Esophagus muscularis mucosa (tissue), 3 donors: Measurements from ENCODE around the gene FAIM.

Source experiments
- POLR2A ChIP-seq: fragments of 450-650 bp; IDR thresholded peaks from one replicate; pipeline ENCODE4 v1.6.1; 2017; ENCODE audit warnings: antibody characterized with exemption, moderate library complexity, mild to moderate bottlenecking, low read depth
- TF ChIP-seq, protein P1 (sequence below), 3 experiments: fragments of 200-600 bp in 2 of 3; fragments of 450-650 bp in 1 of 3; sonication (generic) in 2 of 3; IDR thresholded peaks; one replicate each; pipeline ENCODE4 v1.5.1; 2017 to 2019; ENCODE audit warnings: antibody characterized with exemption in 3 of 3, mild to moderate bottlenecking in 2 of 3, moderate library complexity in 1 of 3

DNA sequence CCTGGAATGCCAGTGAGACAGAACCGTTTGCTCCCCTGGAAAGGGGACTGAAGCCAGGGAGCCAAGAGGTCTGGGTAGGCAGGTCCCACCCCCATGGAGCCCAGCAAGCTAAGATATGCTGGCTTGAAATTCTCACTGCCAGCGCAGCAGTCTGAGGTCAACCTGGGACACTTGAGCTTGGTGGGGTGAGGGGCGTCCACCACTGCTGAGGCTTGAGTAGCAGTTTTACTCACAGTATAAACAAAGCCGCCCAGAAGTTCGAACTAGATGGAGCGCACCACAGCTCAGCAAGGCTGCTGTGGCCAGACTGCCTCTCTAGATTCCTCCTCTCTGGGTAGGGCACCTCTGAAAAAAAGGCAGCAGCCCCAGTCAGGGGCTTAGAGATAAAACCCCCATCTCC lies 48.1 kb upstream of the FAIM start:
- TF ChIP-seq, protein P1, sequence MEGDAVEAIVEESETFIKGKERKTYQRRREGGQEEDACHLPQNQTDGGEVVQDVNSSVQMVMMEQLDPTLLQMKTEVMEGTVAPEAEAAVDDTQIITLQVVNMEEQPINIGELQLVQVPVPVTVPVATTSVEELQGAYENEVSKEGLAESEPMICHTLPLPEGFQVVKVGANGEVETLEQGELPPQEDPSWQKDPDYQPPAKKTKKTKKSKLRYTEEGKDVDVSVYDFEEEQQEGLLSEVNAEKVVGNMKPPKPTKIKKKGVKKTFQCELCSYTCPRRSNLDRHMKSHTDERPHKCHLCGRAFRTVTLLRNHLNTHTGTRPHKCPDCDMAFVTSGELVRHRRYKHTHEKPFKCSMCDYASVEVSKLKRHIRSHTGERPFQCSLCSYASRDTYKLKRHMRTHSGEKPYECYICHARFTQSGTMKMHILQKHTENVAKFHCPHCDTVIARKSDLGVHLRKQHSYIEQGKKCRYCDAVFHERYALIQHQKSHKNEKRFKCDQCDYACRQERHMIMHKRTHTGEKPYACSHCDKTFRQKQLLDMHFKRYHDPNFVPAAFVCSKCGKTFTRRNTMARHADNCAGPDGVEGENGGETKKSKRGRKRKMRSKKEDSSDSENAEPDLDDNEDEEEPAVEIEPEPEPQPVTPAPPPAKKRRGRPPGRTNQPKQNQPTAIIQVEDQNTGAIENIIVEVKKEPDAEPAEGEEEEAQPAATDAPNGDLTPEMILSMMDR (IDR thresholded peaks at IDR 0.05): no peak
- TF ChIP-seq POLR2A: no peak
